SK-N-SH (cell line): Measurements from ENCODE around the gene ZNF23.

Source experiments
- CHD2 ChIP-seq: fragments of 150-350 bp; IDR thresholded peaks from 2 replicates; pipeline ENCODE4 v1.6.1; 2018; ENCODE audit warnings: low read length; ENCODE audit not compliant: partially characterized antibody
- FOXM1 ChIP-seq: IDR thresholded peaks from 2 replicates; pipeline ENCODE4 v1.4.0; 2012; ENCODE audit warnings: low read depth, mild to moderate bottlenecking
- GATA2 ChIP-seq: sonication (generic); formaldehyde crosslinking; IDR thresholded peaks from 2 replicates; pipeline ENCODE4 v1.5.0; 2020; ENCODE audit warnings: mild to moderate bottlenecking, missing genetic modification reagents
- POLR2AphosphoS5 ChIP-seq: IDR thresholded peaks from 2 replicates; pipeline ENCODE4 v1.6.1; 2012; ENCODE audit warnings: low read depth, low read length
- RFX5 ChIP-seq: IDR thresholded peaks from 2 replicates; pipeline ENCODE4 v1.6.1; 2012; ENCODE audit warnings: mild to moderate bottlenecking, improper control_type of control experiment, low read length
- TAF1 ChIP-seq: IDR thresholded peaks from 2 replicates; pipeline ENCODE4 v1.6.1; 2012; ENCODE audit warnings: low read depth, mild to moderate bottlenecking, low read length, moderate library complexity, borderline replicate concordance
- TCF12 ChIP-seq: IDR thresholded peaks from 2 replicates; pipeline ENCODE4 v1.4.0; 2012
- YY1 ChIP-seq: IDR thresholded peaks from 2 replicates; pipeline ENCODE4 v1.4.0; 2012; ENCODE audit warnings: low read depth, mild to moderate bottlenecking
- TF ChIP-seq, protein P1 (sequence below): fragments of 200-600 bp; sonication (generic); IDR thresholded peaks from 2 replicates; pipeline ENCODE4 v1.6.1; 2017; ENCODE audit warnings: antibody characterized with exemption, mild to moderate bottlenecking, moderate library complexity
- TF ChIP-seq, protein P2 (sequence below): IDR thresholded peaks from 2 replicates; pipeline ENCODE4 v1.4.0; 2012; ENCODE audit warnings: low read depth
- TF ChIP-seq, protein P3 (sequence below): fragments of 150-350 bp; IDR thresholded peaks from 2 replicates; pipeline ENCODE4 v1.6.1; 2017; ENCODE audit warnings: antibody characterized with exemption, low read length, low read depth, borderline replicate concordance
- TF ChIP-seq, protein P4 (sequence below): IDR thresholded peaks from 2 replicates; pipeline ENCODE4 v1.4.0; 2012; ENCODE audit warnings: low read depth, borderline replicate concordance
- TF ChIP-seq, protein P5 (sequence below): IDR thresholded peaks from 2 replicates; pipeline ENCODE4 v1.6.1; 2012; ENCODE audit warnings: mild to moderate bottlenecking, low read depth, low read length, moderate library complexity

DNA sequence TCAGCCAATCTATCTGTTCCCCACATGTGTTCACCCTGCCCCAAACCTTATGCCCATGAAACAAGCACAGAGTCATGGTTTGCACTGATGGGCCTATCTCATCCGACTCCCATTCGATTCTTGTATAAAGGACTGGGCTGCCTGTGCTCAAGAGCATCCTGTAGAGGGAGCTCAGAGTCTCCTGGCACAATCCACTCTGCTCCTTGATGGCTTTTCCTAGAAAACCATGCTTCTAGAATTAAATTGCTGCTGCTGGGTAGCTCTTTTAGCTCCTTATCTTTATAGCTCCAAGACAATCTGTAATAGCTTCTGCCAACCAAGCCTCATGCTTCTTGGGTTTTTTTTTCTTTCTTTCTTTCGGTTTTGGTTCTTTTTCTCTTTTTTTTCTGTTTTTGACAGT, 17.4 kb upstream of the ZNF23 start:
- no peak for TF ChIP-seq RFX5
- no peak for TF ChIP-seq TCF12
- TF ChIP-seq, protein P1, sequence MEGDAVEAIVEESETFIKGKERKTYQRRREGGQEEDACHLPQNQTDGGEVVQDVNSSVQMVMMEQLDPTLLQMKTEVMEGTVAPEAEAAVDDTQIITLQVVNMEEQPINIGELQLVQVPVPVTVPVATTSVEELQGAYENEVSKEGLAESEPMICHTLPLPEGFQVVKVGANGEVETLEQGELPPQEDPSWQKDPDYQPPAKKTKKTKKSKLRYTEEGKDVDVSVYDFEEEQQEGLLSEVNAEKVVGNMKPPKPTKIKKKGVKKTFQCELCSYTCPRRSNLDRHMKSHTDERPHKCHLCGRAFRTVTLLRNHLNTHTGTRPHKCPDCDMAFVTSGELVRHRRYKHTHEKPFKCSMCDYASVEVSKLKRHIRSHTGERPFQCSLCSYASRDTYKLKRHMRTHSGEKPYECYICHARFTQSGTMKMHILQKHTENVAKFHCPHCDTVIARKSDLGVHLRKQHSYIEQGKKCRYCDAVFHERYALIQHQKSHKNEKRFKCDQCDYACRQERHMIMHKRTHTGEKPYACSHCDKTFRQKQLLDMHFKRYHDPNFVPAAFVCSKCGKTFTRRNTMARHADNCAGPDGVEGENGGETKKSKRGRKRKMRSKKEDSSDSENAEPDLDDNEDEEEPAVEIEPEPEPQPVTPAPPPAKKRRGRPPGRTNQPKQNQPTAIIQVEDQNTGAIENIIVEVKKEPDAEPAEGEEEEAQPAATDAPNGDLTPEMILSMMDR = peak; percentile 50
- no peak for TF ChIP-seq YY1
- TF ChIP-seq, protein P2, sequence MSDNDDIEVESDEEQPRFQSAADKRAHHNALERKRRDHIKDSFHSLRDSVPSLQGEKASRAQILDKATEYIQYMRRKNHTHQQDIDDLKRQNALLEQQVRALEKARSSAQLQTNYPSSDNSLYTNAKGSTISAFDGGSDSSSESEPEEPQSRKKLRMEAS = no peak
- TF ChIP-seq POLR2AphosphoS5 = no peak
- TF ChIP-seq FOXM1 = no peak
- TF ChIP-seq, protein P3, sequence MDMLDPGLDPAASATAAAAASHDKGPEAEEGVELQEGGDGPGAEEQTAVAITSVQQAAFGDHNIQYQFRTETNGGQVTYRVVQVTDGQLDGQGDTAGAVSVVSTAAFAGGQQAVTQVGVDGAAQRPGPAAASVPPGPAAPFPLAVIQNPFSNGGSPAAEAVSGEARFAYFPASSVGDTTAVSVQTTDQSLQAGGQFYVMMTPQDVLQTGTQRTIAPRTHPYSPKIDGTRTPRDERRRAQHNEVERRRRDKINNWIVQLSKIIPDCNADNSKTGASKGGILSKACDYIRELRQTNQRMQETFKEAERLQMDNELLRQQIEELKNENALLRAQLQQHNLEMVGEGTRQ = no peak
- TF ChIP-seq, protein P4, sequence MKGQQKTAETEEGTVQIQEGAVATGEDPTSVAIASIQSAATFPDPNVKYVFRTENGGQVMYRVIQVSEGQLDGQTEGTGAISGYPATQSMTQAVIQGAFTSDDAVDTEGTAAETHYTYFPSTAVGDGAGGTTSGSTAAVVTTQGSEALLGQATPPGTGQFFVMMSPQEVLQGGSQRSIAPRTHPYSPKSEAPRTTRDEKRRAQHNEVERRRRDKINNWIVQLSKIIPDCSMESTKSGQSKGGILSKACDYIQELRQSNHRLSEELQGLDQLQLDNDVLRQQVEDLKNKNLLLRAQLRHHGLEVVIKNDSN = no peak
- TF ChIP-seq, protein P5, sequence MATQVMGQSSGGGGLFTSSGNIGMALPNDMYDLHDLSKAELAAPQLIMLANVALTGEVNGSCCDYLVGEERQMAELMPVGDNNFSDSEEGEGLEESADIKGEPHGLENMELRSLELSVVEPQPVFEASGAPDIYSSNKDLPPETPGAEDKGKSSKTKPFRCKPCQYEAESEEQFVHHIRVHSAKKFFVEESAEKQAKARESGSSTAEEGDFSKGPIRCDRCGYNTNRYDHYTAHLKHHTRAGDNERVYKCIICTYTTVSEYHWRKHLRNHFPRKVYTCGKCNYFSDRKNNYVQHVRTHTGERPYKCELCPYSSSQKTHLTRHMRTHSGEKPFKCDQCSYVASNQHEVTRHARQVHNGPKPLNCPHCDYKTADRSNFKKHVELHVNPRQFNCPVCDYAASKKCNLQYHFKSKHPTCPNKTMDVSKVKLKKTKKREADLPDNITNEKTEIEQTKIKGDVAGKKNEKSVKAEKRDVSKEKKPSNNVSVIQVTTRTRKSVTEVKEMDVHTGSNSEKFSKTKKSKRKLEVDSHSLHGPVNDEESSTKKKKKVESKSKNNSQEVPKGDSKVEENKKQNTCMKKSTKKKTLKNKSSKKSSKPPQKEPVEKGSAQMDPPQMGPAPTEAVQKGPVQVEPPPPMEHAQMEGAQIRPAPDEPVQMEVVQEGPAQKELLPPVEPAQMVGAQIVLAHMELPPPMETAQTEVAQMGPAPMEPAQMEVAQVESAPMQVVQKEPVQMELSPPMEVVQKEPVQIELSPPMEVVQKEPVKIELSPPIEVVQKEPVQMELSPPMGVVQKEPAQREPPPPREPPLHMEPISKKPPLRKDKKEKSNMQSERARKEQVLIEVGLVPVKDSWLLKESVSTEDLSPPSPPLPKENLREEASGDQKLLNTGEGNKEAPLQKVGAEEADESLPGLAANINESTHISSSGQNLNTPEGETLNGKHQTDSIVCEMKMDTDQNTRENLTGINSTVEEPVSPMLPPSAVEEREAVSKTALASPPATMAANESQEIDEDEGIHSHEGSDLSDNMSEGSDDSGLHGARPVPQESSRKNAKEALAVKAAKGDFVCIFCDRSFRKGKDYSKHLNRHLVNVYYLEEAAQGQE = no peak
- no peak for TF ChIP-seq GATA2 (CRISPR knock-in tag)
- TF ChIP-seq CHD2 = no peak
- TF ChIP-seq TAF1 = no peak
